GM12873 (cell line): Measurements from ENCODE around the gene ABHD2.

Experiments
- TF ChIP-seq, protein P1 (sequence below): IDR thresholded peaks from 2 replicates; pipeline ENCODE4 v1.5.1; 2012; ENCODE audit warnings: low read depth, mild to moderate bottlenecking, moderate library complexity, low read length, control low read depth; ENCODE audit not compliant: insufficient read depth; ENCODE audit errors: missing control alignments

The ABHD2 gene

GRCh38 chr15:89070197-89071124 is 17.8 kb upstream of the ABHD2 start:
- TF ChIP-seq, protein P1, sequence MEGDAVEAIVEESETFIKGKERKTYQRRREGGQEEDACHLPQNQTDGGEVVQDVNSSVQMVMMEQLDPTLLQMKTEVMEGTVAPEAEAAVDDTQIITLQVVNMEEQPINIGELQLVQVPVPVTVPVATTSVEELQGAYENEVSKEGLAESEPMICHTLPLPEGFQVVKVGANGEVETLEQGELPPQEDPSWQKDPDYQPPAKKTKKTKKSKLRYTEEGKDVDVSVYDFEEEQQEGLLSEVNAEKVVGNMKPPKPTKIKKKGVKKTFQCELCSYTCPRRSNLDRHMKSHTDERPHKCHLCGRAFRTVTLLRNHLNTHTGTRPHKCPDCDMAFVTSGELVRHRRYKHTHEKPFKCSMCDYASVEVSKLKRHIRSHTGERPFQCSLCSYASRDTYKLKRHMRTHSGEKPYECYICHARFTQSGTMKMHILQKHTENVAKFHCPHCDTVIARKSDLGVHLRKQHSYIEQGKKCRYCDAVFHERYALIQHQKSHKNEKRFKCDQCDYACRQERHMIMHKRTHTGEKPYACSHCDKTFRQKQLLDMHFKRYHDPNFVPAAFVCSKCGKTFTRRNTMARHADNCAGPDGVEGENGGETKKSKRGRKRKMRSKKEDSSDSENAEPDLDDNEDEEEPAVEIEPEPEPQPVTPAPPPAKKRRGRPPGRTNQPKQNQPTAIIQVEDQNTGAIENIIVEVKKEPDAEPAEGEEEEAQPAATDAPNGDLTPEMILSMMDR: no peak

DNA sequence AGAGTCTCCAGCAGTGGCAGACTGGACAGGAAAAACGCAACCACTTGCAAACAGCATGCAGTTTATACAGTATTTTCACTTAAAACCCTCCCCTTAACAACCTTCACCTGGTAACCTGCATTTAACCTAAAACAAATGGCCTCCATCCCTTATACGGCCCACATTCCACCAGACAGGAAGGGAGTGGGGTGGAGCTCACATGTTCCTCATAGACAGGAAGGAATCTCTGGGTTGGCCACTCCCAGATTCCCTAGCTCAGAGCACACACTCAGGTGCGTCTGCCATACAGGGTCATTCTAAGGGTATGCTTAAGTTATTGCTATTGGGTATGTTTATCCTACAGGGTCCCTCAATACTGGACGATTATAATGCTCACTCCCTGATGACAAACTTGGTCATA is 16.8 kb upstream of the ABHD2 start:
- TF ChIP-seq, protein P1: no peak

DNA sequence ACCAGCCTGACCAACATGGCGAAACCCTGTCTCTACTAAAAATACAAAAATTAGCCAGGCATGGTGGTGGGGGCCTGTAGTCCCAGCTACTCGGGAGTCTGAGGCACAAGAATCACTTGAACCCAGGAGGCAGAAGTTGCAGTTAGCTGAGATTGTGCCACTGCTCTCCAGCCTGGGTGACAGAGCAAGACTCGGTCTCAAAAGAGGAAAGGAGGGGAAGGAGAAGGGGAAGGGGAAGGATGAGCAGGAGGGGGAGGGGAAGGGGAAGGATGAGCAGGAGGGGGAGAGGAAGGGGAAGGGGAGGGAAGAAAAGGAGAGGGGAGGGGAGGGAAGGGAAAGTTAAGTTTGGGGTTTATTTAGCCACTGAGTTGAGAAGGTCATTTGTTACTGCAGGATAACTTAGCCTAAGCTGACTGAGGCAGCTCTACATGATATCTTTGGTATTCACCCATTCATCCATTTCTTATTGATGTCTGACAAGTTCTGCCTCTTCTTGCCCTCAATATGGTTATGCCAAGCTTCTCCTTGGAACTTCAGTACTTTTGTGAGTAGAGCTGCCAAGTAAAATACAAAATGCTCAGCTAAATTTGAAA is 15.9 kb upstream of the ABHD2 start:
- TF ChIP-seq, protein P1: no peak

DNA sequence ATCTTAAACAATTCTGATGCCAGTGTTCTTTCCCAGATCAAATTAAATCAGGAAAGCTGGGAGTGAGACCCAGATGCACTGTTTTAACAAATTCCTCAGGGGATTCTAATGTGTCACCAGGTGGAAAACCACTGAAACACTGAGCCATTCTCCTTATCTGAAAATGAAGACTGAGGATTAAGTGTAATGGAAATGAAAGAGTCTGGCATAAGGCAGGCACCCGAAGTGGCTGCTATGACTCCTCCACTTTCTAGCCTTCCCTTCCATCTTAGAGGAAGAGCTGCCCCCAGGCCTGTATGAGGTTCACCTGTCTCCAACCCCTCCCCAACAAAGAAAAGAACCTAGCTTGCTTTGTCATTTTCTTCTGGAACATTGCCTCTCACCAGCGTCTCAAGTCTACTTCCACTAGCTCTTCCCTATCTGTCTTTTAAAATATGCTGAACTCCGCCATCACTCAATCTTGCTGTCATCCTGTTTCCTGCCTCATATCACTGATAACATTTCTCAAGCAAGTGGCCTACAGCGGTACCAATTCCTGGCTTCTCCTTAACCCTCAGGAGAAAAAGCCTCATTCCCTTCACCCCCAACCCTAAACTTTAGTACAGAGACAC is 13.7 kb upstream of the ABHD2 start:
- TF ChIP-seq, protein P1: no peak

DNA sequence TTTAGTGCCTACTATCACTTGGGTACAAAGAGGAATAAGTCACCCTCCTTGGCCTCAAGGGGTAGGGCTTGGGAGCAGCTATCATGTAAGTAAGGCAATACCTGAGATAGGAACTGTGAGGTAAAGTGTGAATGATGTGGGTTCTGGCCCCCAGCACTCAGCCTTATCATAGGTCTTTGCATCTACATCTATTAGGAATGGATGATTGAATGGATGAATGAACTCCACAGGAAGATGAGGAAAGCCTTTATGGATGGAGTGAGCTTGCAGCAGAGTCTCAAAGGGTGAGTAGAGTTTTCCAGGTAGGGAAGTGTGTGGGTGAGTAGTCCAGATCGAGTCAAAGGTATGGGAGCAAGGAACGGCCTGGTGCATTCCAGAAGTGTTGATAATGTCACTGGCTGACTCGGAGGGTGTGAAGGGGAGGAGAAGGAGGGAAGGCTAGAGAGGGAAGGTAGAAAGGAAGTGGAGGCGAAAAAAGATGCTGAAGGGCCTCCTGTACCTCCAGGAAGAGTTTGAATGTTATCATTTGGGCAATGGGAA is 13.1 kb upstream of the ABHD2 start:
- TF ChIP-seq, protein P1: no peak

DNA sequence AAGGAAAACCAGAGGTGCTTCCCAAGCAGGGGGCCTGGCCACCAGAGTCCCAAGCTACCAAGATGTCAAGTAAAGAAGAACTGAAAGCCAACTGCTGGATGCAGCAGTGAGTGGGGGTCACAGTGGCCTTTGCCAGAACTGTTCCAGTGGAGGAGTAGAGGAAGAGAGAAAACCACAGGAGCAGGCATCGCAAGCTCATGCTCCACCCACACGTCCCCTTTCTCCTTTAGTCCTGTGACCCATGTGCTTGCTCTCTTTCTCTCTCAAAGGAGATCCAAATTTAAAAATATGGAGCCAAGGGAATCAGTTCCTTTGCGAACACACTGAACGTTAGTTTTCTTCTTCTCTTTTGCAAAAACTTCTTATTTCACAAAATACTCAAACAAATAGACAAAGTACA is 12.4 kb upstream of the ABHD2 start:
- TF ChIP-seq, protein P1: no peak

DNA sequence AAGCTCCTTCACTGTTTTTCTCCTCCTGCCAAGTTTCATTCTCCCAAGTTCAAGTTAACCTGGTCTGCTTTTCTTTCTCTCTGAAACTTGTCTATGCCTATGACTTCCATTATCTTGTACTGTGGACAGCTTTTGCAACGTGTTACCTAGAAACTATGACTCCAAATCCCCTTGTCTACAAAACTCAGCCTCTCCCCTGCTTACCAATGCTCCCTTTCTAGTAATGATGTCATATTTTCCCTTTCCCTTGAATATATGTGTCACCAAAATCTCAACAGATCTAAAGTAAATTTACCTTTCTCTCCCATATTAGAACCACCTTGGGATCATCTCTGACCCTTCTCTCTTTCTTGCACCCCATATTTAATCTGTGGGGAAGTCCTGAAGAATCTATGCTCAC is 10.5 kb upstream of the ABHD2 start:
- TF ChIP-seq, protein P1: no peak
